Gastrocnemius medialis (tissue), 4 donors: ENCODE data around the gene LMNB1.

Source experiments
- POLR2A ChIP-seq, 2 donors: fragments of 450-650 bp; IDR thresholded peaks; one replicate each; pipeline ENCODE4 v1.6.1; 2017; ENCODE audit warnings: antibody characterized with exemption in 2 of 2, mild to moderate bottlenecking in 2 of 2, moderate library complexity in 2 of 2
- TF ChIP-seq, protein P1 (sequence below), 5 experiments: fragments of 450-650 bp in 3 of 5; fragments of 200-600 bp in 2 of 5; sonication (generic) in 2 of 5; IDR thresholded peaks in 4 of 5; conservative IDR thresholded peaks in 1 of 5; 1 replicate in 4 of 5; 2 replicates in 1 of 5; pipeline ENCODE4 v1.5.1; 2016 to 2019; ENCODE audit warnings: antibody characterized with exemption in 5 of 5, mild to moderate bottlenecking in 3 of 5, moderate library complexity in 3 of 5

GRCh38 chr5:126831156-126831555 is 54.2 kb downstream of the LMNB1 start:
- TF ChIP-seq, protein P1, sequence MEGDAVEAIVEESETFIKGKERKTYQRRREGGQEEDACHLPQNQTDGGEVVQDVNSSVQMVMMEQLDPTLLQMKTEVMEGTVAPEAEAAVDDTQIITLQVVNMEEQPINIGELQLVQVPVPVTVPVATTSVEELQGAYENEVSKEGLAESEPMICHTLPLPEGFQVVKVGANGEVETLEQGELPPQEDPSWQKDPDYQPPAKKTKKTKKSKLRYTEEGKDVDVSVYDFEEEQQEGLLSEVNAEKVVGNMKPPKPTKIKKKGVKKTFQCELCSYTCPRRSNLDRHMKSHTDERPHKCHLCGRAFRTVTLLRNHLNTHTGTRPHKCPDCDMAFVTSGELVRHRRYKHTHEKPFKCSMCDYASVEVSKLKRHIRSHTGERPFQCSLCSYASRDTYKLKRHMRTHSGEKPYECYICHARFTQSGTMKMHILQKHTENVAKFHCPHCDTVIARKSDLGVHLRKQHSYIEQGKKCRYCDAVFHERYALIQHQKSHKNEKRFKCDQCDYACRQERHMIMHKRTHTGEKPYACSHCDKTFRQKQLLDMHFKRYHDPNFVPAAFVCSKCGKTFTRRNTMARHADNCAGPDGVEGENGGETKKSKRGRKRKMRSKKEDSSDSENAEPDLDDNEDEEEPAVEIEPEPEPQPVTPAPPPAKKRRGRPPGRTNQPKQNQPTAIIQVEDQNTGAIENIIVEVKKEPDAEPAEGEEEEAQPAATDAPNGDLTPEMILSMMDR (IDR thresholded peaks at IDR 0.05 in 4 of 5, conservative IDR thresholded peaks at IDR 0.05 in 1 of 5) = no peak
- TF ChIP-seq POLR2A (IDR thresholded peaks at IDR 0.05) = no peak
